ENCODE results near the gene CD180. TPM values are rescaled to one million over a fixed set of nuclear protein-coding genes. Genes with fewer than 3 reads are reported as not detected.

The CD180 gene
- total and polyA plus RNA-seq, 9 of the 15 experiments (the other 6 are each of a cell fraction or from before 2014, with no cell fraction given): 0.01 to 0.07 TPM; not detected in 7

DNA sequence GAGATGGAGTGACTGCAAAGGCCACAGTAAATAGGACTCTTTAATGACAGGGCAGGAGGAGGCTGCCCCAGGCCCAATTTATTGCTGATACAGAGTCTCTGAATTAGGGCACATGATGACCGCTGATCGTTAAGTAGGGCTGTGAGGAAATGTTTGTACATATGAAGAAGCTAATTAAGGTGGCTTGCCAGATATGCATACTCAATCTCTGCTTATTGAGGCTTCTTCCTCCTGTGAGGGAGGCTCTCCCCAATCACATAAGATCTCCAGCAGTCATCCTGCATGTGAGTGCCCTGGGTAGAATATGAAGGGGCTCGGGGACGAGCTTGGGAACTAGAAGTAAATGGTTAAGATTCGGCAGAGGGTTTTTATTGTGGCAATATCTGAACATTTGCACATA, 8.2 kb upstream of the CD180 start:
- Histone ChIP-seq H3K9me1 (ENCODE audit: control insufficient read depth, insufficient read depth, low read length) (no peaks in the 10 kb centered on the region), H3K4me3 (no peak overlapping the region), H3K27ac (ENCODE audit: extremely low read depth, low read depth, low read length) (no peak overlapping the region), H4K20me1 (replicated peaks; ENCODE audit: control insufficient read depth, insufficient read depth, low read length) (peaks cover 5% of the 10 kb centered on the region), H3K36me3 (ENCODE audit: control insufficient read depth, insufficient read depth, low read length) (no peaks in the 10 kb centered on the region), H3K4me2 (ENCODE audit: insufficient read depth, low read length) (no peak overlapping the region), H2AFZ (ENCODE audit: low read depth, low read length) (no peak overlapping the region), H3K9me3 (replicated peaks; ENCODE audit: control insufficient read depth, insufficient read depth, low read depth, low read length) (no peaks in the 10 kb centered on the region), H3K27me3 (ENCODE audit: control insufficient read depth in 2 of 2, insufficient read depth in 2 of 2, low read length in 2 of 2) (peaks cover 6 to 24% of the 10 kb centered on the region in 2 experiments; a peak in 4 of 5 replicates), H3K9ac (ENCODE audit: insufficient read depth in 1 of 2, low read depth in 2 of 2, low read length in 2 of 2) (no peak overlapping the region), H3K79me2 (ENCODE audit: control insufficient read depth, insufficient read depth, low read length) (no peaks in the 10 kb centered on the region), H3K4me1 (replicated peaks in 1 of 2; ENCODE audit: control insufficient read depth in 2 of 2, insufficient read depth in 2 of 2, low read length in 2 of 2) (no peaks in the 10 kb centered on the region)
- ATAC-seq (no peak), DNase-seq (ENCODE audit: extremely low read depth in 1 of 4, low spot score in 3 of 4) (no peak), FAIRE-seq (no peak)
- TF ChIP-seq, protein P1, sequence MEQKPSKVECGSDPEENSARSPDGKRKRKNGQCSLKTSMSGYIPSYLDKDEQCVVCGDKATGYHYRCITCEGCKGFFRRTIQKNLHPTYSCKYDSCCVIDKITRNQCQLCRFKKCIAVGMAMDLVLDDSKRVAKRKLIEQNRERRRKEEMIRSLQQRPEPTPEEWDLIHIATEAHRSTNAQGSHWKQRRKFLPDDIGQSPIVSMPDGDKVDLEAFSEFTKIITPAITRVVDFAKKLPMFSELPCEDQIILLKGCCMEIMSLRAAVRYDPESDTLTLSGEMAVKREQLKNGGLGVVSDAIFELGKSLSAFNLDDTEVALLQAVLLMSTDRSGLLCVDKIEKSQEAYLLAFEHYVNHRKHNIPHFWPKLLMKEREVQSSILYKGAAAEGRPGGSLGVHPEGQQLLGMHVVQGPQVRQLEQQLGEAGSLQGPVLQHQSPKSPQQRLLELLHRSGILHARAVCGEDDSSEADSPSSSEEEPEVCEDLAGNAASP (IDR thresholded peaks at IDR 0.05): no peak
- TF ChIP-seq E2F3 (CRISPR knock-in tag; IDR thresholded peaks at IDR 0.05) (no peak), NR2C2 (CRISPR knock-in tag; IDR thresholded peaks at IDR 0.05) (no peak), NR2C2 (tag; IDR thresholded peaks at IDR 0.05) (no peak), SOX6 (IDR thresholded peaks at IDR 0.05) (no peak), POLR3G (IDR thresholded peaks at IDR 0.05; ENCODE audit: extremely low read depth, insufficient read length, insufficient replicate concordance) (no peak), ZNF695 (CRISPR knock-in tag; IDR thresholded peaks at IDR 0.05) (no peak), MEF2A (IDR thresholded peaks at IDR 0.05; ENCODE audit: control insufficient read depth, low read depth, low read length) (no peak), RFX7 (CRISPR knock-in tag; IDR thresholded peaks at IDR 0.05) (no peak), U2AF1 (optimal IDR thresholded peaks at IDR 0.05; ENCODE audit: low read depth, low read length) (no peak), KAT7 (CRISPR knock-in tag; IDR thresholded peaks at IDR 0.05; ENCODE audit: borderline replicate concordance) (no peak), ZKSCAN8 (CRISPR knock-in tag; IDR thresholded peaks at IDR 0.05) (no peak), PHF8 (IDR thresholded peaks at IDR 0.05; ENCODE audit: borderline replicate concordance, low read length) (no peak), MYBL2 (IDR thresholded peaks at IDR 0.05; ENCODE audit: low read depth) (no peak), MYBL2 (CRISPR knock-in tag; IDR thresholded peaks at IDR 0.05; ENCODE audit: borderline replicate concordance) (no peak)
- TF ChIP-seq, protein P2, sequence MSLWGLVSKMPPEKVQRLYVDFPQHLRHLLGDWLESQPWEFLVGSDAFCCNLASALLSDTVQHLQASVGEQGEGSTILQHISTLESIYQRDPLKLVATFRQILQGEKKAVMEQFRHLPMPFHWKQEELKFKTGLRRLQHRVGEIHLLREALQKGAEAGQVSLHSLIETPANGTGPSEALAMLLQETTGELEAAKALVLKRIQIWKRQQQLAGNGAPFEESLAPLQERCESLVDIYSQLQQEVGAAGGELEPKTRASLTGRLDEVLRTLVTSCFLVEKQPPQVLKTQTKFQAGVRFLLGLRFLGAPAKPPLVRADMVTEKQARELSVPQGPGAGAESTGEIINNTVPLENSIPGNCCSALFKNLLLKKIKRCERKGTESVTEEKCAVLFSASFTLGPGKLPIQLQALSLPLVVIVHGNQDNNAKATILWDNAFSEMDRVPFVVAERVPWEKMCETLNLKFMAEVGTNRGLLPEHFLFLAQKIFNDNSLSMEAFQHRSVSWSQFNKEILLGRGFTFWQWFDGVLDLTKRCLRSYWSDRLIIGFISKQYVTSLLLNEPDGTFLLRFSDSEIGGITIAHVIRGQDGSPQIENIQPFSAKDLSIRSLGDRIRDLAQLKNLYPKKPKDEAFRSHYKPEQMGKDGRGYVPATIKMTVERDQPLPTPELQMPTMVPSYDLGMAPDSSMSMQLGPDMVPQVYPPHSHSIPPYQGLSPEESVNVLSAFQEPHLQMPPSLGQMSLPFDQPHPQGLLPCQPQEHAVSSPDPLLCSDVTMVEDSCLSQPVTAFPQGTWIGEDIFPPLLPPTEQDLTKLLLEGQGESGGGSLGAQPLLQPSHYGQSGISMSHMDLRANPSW (CRISPR knock-in tag; IDR thresholded peaks at IDR 0.05): no peak
- POLR2A ChIA-PET: no interaction called here
- CTCF ChIA-PET (ENCODE audit: low intra/inter-chr PET ratio): no interaction called here
- intact Hi-C loops (cut with micrococcal nuclease): loop anchor here (5.0 kb wide), 1 partner anchor 218 kb away; no protein-coding TSS in a partner anchor
- no TSS peak for BruUV-seq (replicated peaks)
- in situ Hi-C loops (cut with MboI): no loop called here
- WGBS (ENCODE audit: insufficient coverage, low coverage, missing lambda C conversion rate): 6% methylated on average over 5 of the region's 5 CpGs

Measured in K562 (cell line).